DND-41 (cell line): ENCODE measurements around the gene SAP30L.

Experiments used
- ATAC-seq: fragments of 200-7000 bp; cut with Tn5 transposase; 3 replicates; pipeline ENCODE4 v1.9.1; 2021; ENCODE audit warnings: low read depth; ENCODE audit not compliant: insufficient read depth
- DNase-seq: peaks from one replicate; pipeline ENCODE4 v3.0.0-alpha.2; 2020
- H2AFZ ChIP-seq: 2 replicates; pipeline ENCODE4 v1.6.0; 2012; ENCODE audit warnings: low read depth, low read length
- H3K27ac ChIP-seq: 2 replicates; pipeline ENCODE4 v1.5.1; 2012; ENCODE audit warnings: low read length, inconsistent platforms
- H3K27me3 ChIP-seq: fragments of 200-600 bp; sonication (generic); 2 replicates; pipeline ENCODE4 v1.6.0; 2012; ENCODE audit warnings: low read length, mild to moderate bottlenecking, inconsistent platforms; ENCODE audit not compliant: insufficient read depth, poor library complexity
- H3K36me3 ChIP-seq: 2 replicates; pipeline ENCODE4 v1.5.1; 2012; ENCODE audit warnings: low read length, inconsistent platforms; ENCODE audit not compliant: insufficient read depth
- H3K4me1 ChIP-seq: 2 replicates; pipeline ENCODE4 v1.5.1; 2012; ENCODE audit warnings: mild to moderate bottlenecking, low read length; ENCODE audit not compliant: insufficient read depth
- H3K4me2 ChIP-seq: 2 replicates; pipeline ENCODE4 v1.6.0; 2012; ENCODE audit warnings: mild to moderate bottlenecking, moderate library complexity, low read length, inconsistent platforms; ENCODE audit not compliant: insufficient read depth
- H3K4me3 ChIP-seq, 2 experiments: fragments of 200-600 bp in 1 of 2; shearing (Covaris generic) in 1 of 2; 2 replicates each; pipeline ENCODE4 v1.5.1; 2012 to 2016; ENCODE audit warnings: inconsistent platforms in 2 of 2, low read length in 2 of 2, mild to moderate bottlenecking in 2 of 2, low read depth in 1 of 2, moderate library complexity in 1 of 2
- H3K79me2 ChIP-seq: 2 replicates; pipeline ENCODE4 v1.6.0; 2012; ENCODE audit warnings: low read length, inconsistent platforms; ENCODE audit not compliant: insufficient read depth
- H3K9ac ChIP-seq: 2 replicates; pipeline ENCODE4 v1.6.0; 2012; ENCODE audit warnings: low read depth, mild to moderate bottlenecking, inconsistent platforms, low read length, moderate library complexity
- H3K9me3 ChIP-seq: 2 replicates; pipeline ENCODE4 v1.5.1; 2012; ENCODE audit warnings: low read length, moderate library complexity, mild to moderate bottlenecking, inconsistent platforms; ENCODE audit not compliant: insufficient read depth, severe bottlenecking
- H4K20me1 ChIP-seq: 2 replicates; pipeline ENCODE4 v1.6.0; 2012; ENCODE audit warnings: low read length; ENCODE audit not compliant: insufficient read depth
- EZH2 ChIP-seq: IDR thresholded peaks from 3 replicates; pipeline ENCODE4 v1.6.1; 2012; ENCODE audit warnings: borderline replicate concordance, low read depth, mild to moderate bottlenecking, moderate library complexity, low read length, inconsistent platforms; ENCODE audit not compliant: severe bottlenecking
- TF ChIP-seq, protein P1 (sequence below): IDR thresholded peaks from 2 replicates; pipeline ENCODE4 v1.5.1; 2012; ENCODE audit warnings: borderline replicate concordance, low read length, moderate library complexity, mild to moderate bottlenecking; ENCODE audit not compliant: poor library complexity, severe bottlenecking; ENCODE audit errors: extremely low read depth

SAP30L gene

GRCh38 chr5:154509784-154510555, 64.2 kb downstream of the SAP30L start:
- H3K9ac ChIP-seq = no peak overlapping the region
- no peak overlapping the region for H3K27ac ChIP-seq
- no peaks in the 10 kb centered on the region for H3K9me3 ChIP-seq
- H4K20me1 ChIP-seq = no peaks in the 10 kb centered on the region
- H2AFZ ChIP-seq = no peak overlapping the region
- no peaks in the 10 kb centered on the region for H3K36me3 ChIP-seq
- H3K4me2 ChIP-seq = no peak overlapping the region
- H3K4me3 ChIP-seq = no peak overlapping the region
- H3K27me3 ChIP-seq = peaks cover 22% of the 10 kb centered on the region
- ATAC-seq = no peak
- no peak for DNase-seq
- H3K4me1 ChIP-seq = no peaks in the 10 kb centered on the region
- no peaks in the 10 kb centered on the region for H3K79me2 ChIP-seq
- TF ChIP-seq EZH2 = no peak
- TF ChIP-seq, protein P1, sequence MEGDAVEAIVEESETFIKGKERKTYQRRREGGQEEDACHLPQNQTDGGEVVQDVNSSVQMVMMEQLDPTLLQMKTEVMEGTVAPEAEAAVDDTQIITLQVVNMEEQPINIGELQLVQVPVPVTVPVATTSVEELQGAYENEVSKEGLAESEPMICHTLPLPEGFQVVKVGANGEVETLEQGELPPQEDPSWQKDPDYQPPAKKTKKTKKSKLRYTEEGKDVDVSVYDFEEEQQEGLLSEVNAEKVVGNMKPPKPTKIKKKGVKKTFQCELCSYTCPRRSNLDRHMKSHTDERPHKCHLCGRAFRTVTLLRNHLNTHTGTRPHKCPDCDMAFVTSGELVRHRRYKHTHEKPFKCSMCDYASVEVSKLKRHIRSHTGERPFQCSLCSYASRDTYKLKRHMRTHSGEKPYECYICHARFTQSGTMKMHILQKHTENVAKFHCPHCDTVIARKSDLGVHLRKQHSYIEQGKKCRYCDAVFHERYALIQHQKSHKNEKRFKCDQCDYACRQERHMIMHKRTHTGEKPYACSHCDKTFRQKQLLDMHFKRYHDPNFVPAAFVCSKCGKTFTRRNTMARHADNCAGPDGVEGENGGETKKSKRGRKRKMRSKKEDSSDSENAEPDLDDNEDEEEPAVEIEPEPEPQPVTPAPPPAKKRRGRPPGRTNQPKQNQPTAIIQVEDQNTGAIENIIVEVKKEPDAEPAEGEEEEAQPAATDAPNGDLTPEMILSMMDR = no peak
